Pancreas (tissue), 10 donors: ENCODE measurements around the gene EFHC1. TPM values are rescaled to one million over a fixed set of nuclear protein-coding genes. Genes with fewer than 3 reads are reported as not detected.
A peak's percentile ranks its signal among the peaks of the same experiment; 100 is the strongest.

ENCODE experiments used
- ATAC-seq, 4 donors: fragments of 200-7000 bp; cut with Tn5 transposase; one replicate each; pipeline versions ENCODE4 v1.8.0 to v1.9.1; 2020; ENCODE audit warnings: mild to moderate bottlenecking in 4 of 4, moderate library complexity in 4 of 4
- DNase-seq, 6 donors: peaks; one replicate each; pipeline ENCODE4 v3.0.0-alpha.2; 2020
- FAIRE-seq: peaks from 2 replicates; lab custom pipeline; 2012; peaks lifted over from hg19 to GRCh38; lab: Jason Lieb, UNC
- H3K27ac ChIP-seq, 4 donors: fragments of 200-600 bp; sonication (generic); 1 replicate in 3 of 4; 2 replicates in 1 of 4; pipeline versions ENCODE4 v1.5.0 to v1.8.0; 2020
- H3K27me3 ChIP-seq, 4 donors: fragments of 200-600 bp; one replicate each; pipeline ENCODE4 v1.8.0; 2021
- H3K36me3 ChIP-seq, 3 donors: fragments of 200-600 bp; sonication (generic) in 1 of 3; one replicate each; pipeline versions ENCODE4 v1.5.0 to v1.8.0; 2020 to 2021
- H3K4me1 ChIP-seq, 3 donors: fragments of 200-600 bp; one replicate each; pipeline ENCODE4 v1.8.0; 2021
- H3K4me3 ChIP-seq, 4 donors: fragments of 200-600 bp; sonication (generic) in 2 of 4; one replicate each; pipeline versions ENCODE4 v1.5.0 to v1.8.0; 2020 to 2021
- H3K9me3 ChIP-seq, 4 donors: fragments of 200-600 bp; one replicate each; pipeline ENCODE4 v1.8.0; 2021
- WGBS, 2 donors: extraction: QIAGEN DNeasy Blood & Tissue Kit; methylation state at CpG; one replicate each; pipeline ENCODE4 v1.1.7; 2013; 5-methylcytosine and 5-hydroxymethylcytosine counted together
- intact Hi-C, 3 donors: fragments of 100-400 bp; cut with DNase I; formaldehyde crosslinking; loops; one replicate each; pipeline versions ENCODE4 v1.11.1 to v1.14.2; 2022
- polyA plus RNA-seq, 2 donors: library from polyadenylated mRNA; stranded (reverse); fragments of 200-250 nt; gene quantifications; one replicate each; pipeline ENCODE4 v1.2.3, GENCODE V29; 2013
- total RNA-seq, 6 donors: library from RNA; stranded (reverse); fragmentation: NEBNext Ultra II Directional in 4 of 6; extraction: Animal tissue kit (Norgen Biotek cat#: 25700) in 4 of 6; gene quantifications; one replicate each; pipeline versions ENCODE4 v1.2.1 to v1.2.4, GENCODE V29; 2021 to 2023
- TF ChIP-seq, protein P1 (sequence below), 4 donors: fragments of 200-600 bp; sonication (generic) in 3 of 4; IDR thresholded peaks; one replicate each; pipeline versions ENCODE4 v1.5.0 to v1.8.0; 2021; ENCODE audit warnings: antibody characterized with exemption in 4 of 4
- donor health status: healthy with polysubstance abuse.
- donor health status: DM: no; HTN: no; CAD: no; lungs with moderate emphysema.
- donor health status: DM: no; HTN: no; CAD: no.
- donor health status: control.
- donor health status: control.
- donor health status: Bipolar disorder and iron deficiency.
- donor health status: DM: yes; HTN: yes; CAD: no.
- donor health status: DM: no; HTN: no; CAD: no.
- donor health status: DM: no; HTN: no; CAD: no.
- donor health status: DM: yes; HTN: yes; CAD: no.

EFHC1 gene
- total and polyA plus RNA-seq, 8 donors: 5.5 to 39.0 (median 10.4) TPM

GRCh38 chr6:52389626-52390360, 30.3 kb upstream of the EFHC1 start:
- FAIRE-seq: no peak
- Histone ChIP-seq H3K36me3 (no peaks in the 10 kb centered on the region), H3K4me1 (peaks cover 9 to 23% (median 21%) of the 10 kb centered on the region in 3 donors), H3K4me3 (no peak overlapping the region), H3K27me3 (no peaks in the 10 kb centered on the region), H3K27ac (peak overlapping the region in 3 of 4 donors; percentile 43 to 78 (median 61)), H3K9me3 (no peaks in the 10 kb centered on the region)
- intact Hi-C loops: loop anchor here in 1 of 3 donors (10.0 kb wide), 1 partner anchor 95 kb away; no protein-coding TSS in a partner anchor
- TF ChIP-seq, protein P1, sequence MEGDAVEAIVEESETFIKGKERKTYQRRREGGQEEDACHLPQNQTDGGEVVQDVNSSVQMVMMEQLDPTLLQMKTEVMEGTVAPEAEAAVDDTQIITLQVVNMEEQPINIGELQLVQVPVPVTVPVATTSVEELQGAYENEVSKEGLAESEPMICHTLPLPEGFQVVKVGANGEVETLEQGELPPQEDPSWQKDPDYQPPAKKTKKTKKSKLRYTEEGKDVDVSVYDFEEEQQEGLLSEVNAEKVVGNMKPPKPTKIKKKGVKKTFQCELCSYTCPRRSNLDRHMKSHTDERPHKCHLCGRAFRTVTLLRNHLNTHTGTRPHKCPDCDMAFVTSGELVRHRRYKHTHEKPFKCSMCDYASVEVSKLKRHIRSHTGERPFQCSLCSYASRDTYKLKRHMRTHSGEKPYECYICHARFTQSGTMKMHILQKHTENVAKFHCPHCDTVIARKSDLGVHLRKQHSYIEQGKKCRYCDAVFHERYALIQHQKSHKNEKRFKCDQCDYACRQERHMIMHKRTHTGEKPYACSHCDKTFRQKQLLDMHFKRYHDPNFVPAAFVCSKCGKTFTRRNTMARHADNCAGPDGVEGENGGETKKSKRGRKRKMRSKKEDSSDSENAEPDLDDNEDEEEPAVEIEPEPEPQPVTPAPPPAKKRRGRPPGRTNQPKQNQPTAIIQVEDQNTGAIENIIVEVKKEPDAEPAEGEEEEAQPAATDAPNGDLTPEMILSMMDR (IDR thresholded peaks at IDR 0.05): peak in 1 of 4 donors; percentile 8
- peak; percentile 72 to 89 (median 78) for DNase-seq
- WGBS, 2 donors: 1 to 2% methylated on average over 8 of the region's 8 CpGs
- ATAC-seq: peak; percentile 89 to 94 (median 91)

DNA sequence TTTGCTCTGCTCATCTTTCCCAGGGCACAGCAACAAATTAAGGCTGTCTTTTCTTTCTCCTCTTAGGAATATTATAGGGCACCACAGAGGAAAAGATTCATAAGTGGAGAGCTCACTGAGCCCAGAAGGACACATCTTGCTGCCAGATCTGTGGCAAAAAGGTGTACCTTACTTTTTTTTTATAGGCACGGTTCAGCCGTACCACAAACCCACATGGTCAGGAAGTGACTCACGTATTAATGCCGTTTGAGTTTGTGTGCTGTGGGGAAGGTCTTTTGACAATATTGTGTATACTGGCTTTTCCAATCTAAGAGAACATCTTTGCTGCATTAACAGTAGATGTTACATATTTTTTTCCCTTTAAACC, 29.8 kb upstream of the EFHC1 start:
- peak in 3 of 4 donors; percentile 45 to 77 (median 51) for ATAC-seq
- Histone ChIP-seq H3K36me3 (no peaks in the 10 kb centered on the region), H3K4me1 (peaks cover 9 to 23% (median 21%) of the 10 kb centered on the region in 3 donors), H3K9me3 (no peaks in the 10 kb centered on the region), H3K27me3 (no peaks in the 10 kb centered on the region), H3K4me3 (no peak overlapping the region), H3K27ac (peak overlapping the region in 3 of 4 donors; percentile 43 to 78 (median 61))
- intact Hi-C loops: no loop called here
- no peak for FAIRE-seq
- TF ChIP-seq, protein P1 (IDR thresholded peaks at IDR 0.05): no peak
- DNase-seq: no peak
- WGBS, 2 donors: 24 to 28% methylated on average over 4 of the region's 4 CpGs

DNA sequence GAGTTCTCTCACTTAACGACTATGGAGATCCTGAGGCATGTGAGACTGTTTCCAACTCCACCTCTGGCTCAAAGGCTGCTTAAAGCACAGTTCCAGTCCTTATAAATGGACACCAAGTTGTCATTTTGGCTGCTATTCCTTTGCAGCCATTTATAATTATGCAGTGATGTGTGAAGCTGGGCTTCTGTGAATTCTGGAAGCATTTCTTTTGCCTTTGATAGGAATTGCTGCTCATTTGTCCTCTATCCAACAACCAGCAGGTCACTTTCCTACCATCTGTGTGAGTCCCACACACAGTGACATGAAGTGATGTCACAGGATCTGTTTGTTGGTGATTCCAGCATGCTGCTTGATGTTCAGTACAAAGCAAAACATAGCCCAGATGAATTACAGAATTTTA, 28.5 kb upstream of the EFHC1 start:
- WGBS, 2 donors: 68 to 73% methylated on average over 1 of the region's 1 CpG
- H3K9me3 ChIP-seq: no peaks in the 10 kb centered on the region
- intact Hi-C loops: no loop called here
- H3K27ac ChIP-seq: no peak overlapping the region
- no peaks in the 10 kb centered on the region for H3K27me3 ChIP-seq
- DNase-seq (no peak), FAIRE-seq (no peak), ATAC-seq (no peak)
- H3K36me3 ChIP-seq: no peaks in the 10 kb centered on the region
- TF ChIP-seq, protein P1 (IDR thresholded peaks at IDR 0.05): no peak
- H3K4me1 ChIP-seq: peaks cover 9 to 23% (median 21%) of the 10 kb centered on the region in 3 donors
- H3K4me3 ChIP-seq: no peak overlapping the region

DNA sequence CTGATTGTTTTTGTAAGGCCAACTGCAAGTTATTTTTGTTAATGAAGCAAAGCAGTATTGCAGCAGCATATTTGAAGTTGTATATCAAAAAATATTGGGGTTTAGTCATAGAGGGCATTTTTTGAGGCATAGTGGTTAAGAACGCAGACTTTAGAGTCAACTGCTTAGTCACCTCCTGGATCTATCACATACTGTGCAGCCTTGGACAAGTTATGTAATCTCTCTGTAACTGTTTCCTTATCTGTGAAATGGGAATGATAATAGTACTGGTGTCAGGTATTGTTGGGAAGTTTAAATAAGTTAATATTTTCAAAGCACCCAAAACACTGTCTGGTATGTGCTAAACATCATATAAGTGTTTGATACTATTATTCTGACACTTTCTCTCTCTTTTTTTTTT, 27.2 kb upstream of the EFHC1 start:
- no peak overlapping the region for H3K27ac ChIP-seq
- FAIRE-seq (no peak), ATAC-seq (no peak), DNase-seq (no peak)
- WGBS, 2 donors: 69 to 70% methylated on average over 1 of the region's 1 CpG
- H3K9me3 ChIP-seq: no peaks in the 10 kb centered on the region
- TF ChIP-seq, protein P1 (IDR thresholded peaks at IDR 0.05): no peak
- no peaks in the 10 kb centered on the region for H3K27me3 ChIP-seq
- intact Hi-C loops: no loop called here
- H3K4me3 ChIP-seq: no peak overlapping the region
- no peaks in the 10 kb centered on the region for H3K36me3 ChIP-seq
- peaks cover 9 to 23% (median 21%) of the 10 kb centered on the region in 3 donors for H3K4me1 ChIP-seq

GRCh38 chr6:52393780-52394179, 26.4 kb upstream of the EFHC1 start:
- Histone ChIP-seq H3K9me3 (no peaks in the 10 kb centered on the region), H3K4me3 (no peak overlapping the region), H3K27me3 (no peaks in the 10 kb centered on the region), H3K27ac (no peak overlapping the region), H3K36me3 (no peaks in the 10 kb centered on the region), H3K4me1 (peaks cover 9 to 21% (median 21%) of the 10 kb centered on the region in 3 donors)
- no peak for ATAC-seq
- DNase-seq: no peak
- WGBS, 2 donors: 90 to 93% methylated on average over 1 of the region's 1 CpG
- TF ChIP-seq, protein P1 (IDR thresholded peaks at IDR 0.05): no peak
- FAIRE-seq: no peak
- intact Hi-C loops: no loop called here
